GM12878 (cell line): ENCODE results near the gene HDGF. TPM values are rescaled to one million over a fixed set of nuclear protein-coding genes. Genes with fewer than 3 reads are reported as not detected.
A peak's percentile ranks its signal among the peaks of the same experiment; 100 is the strongest.

ENCODE experiments used
- ATAC-seq: fragments of 200-7000 bp; cut with Tn5 transposase; 3 replicates; pipeline ENCODE4 v1.9.1; 2020; ENCODE audit warnings: mild to moderate bottlenecking, moderate library complexity
- BruUV-seq: library from RNA; stranded (reverse); fragments of 400-500 nt; replicated peaks from 2 replicates; lab custom pipeline; 2021; lab: Mats Ljungman, UMichigan
- CTCF ChIA-PET: fragments of 300-600 bp; sonication (Branson Sonifier 250); formaldehyde crosslinking; extraction: SDS; loops from one replicate; lab custom pipeline; 2021; ENCODE audit warnings: inconsistent platforms; lab: Yijun Ruan, JAX
- POLR2A ChIA-PET: fragments of 350-600 bp; formaldehyde crosslinking; extraction: SDS; loops from one replicate; lab custom pipeline; 2021; ENCODE audit warnings: inconsistent platforms; lab: Charles Lee
- RAD21 ChIA-PET: fragments of 300-600 bp; sonication (Branson Sonifier 250); formaldehyde crosslinking; loops from one replicate; lab custom pipeline; 2023; ENCODE audit warnings: antibody characterized with exemption; ENCODE audit not compliant: unreplicated experiment; lab: Charles Lee
- SMC1A ChIA-PET: fragments of 300-600 bp; sonication (Branson Sonifier 250); formaldehyde crosslinking; loops from one replicate; lab custom pipeline; 2023; ENCODE audit not compliant: unreplicated experiment, uncharacterized antibody; lab: Charles Lee
- DNase-seq: peaks from one replicate; pipeline ENCODE4 v3.0.0-alpha.2; 2011; ENCODE audit warnings: low read depth, low spot score
- FAIRE-seq: peaks from 3 replicates; lab custom pipeline; 2011; peaks lifted over from hg19 to GRCh38; lab: Jason Lieb, UNC
- H2AFZ ChIP-seq: 2 replicates; pipeline ENCODE4 v1.6.0; 2011; ENCODE audit warnings: low read depth, low read length, control low read depth; ENCODE audit not compliant: control insufficient read depth
- H3K27ac ChIP-seq: 2 replicates; pipeline ENCODE4 v1.5.1; 2011; ENCODE audit warnings: control low read depth; ENCODE audit not compliant: control insufficient read depth, insufficient read depth
- H3K27me3 ChIP-seq, 2 experiments: replicated peaks in 1 of 2; 2 replicates each; pipeline versions ENCODE4 v1.6.0 to v1.6.1; 2011; ENCODE audit warnings: low read length in 1 of 2; ENCODE audit not compliant: control insufficient read depth in 2 of 2, insufficient read depth in 2 of 2
- H3K36me3 ChIP-seq, 2 experiments: 2 replicates each; pipeline ENCODE4 v1.5.1; 2011; ENCODE audit warnings: low read length in 1 of 2; ENCODE audit not compliant: control insufficient read depth in 2 of 2, insufficient read depth in 2 of 2
- H3K4me1 ChIP-seq: 2 replicates; pipeline ENCODE4 v1.6.1; 2011; ENCODE audit warnings: mild to moderate bottlenecking, low read length, moderate library complexity, mixed read lengths; ENCODE audit not compliant: control insufficient read depth, insufficient read depth
- H3K4me2 ChIP-seq: 2 replicates; pipeline ENCODE4 v1.6.0; 2011; ENCODE audit warnings: control low read depth; ENCODE audit not compliant: control insufficient read depth, insufficient read depth
- H3K4me3 ChIP-seq: fragments of 200-600 bp; sonication (generic); 2 replicates; pipeline ENCODE4 v1.5.1; 2016
- H3K79me2 ChIP-seq: 2 replicates; pipeline ENCODE4 v1.6.0; 2011; ENCODE audit warnings: low read length; ENCODE audit not compliant: control insufficient read depth, insufficient read depth
- H3K9ac ChIP-seq: 2 replicates; pipeline ENCODE4 v1.8.0; 2011; ENCODE audit warnings: low read length, control low read depth, mixed read lengths; ENCODE audit not compliant: control insufficient read depth, insufficient read depth
- H3K9me3 ChIP-seq: replicated peaks from 3 replicates; pipeline ENCODE4 v1.5.1; 2011; ENCODE audit warnings: mild to moderate bottlenecking, low read length; ENCODE audit not compliant: control insufficient read depth, insufficient read depth
- H4K20me1 ChIP-seq: 2 replicates; pipeline ENCODE4 v1.6.0; 2011; ENCODE audit not compliant: control insufficient read depth, insufficient read depth
- E4F1 ChIP-seq: fragments of 450-650 bp; IDR thresholded peaks from 2 replicates; pipeline ENCODE4 v1.6.1; 2018; ENCODE audit warnings: borderline replicate concordance, mild to moderate bottlenecking; ENCODE audit not compliant: partially characterized antibody
- HDGF ChIP-seq: fragments of 450-650 bp; IDR thresholded peaks from 2 replicates; pipeline ENCODE4 v1.6.1; 2016; ENCODE audit warnings: antibody characterized with exemption
- SPI1 ChIP-seq: IDR thresholded peaks from 2 replicates; pipeline ENCODE4 v1.6.1; 2011; ENCODE audit warnings: low read depth, mild to moderate bottlenecking, low read length, moderate library complexity, borderline replicate concordance; ENCODE audit not compliant: insufficient read depth
- WGBS: methylation state at CpG from one replicate; pipeline ENCODE4 v1.1.6; 2016; ENCODE audit warnings: low lambda C conversion rate; ENCODE audit not compliant: insufficient replicate concordance, insufficient coverage; ENCODE audit errors: missing lambda C conversion rate; 5-methylcytosine and 5-hydroxymethylcytosine counted together
- in situ Hi-C: fragments of 300-500 bp; cut with MboI; formaldehyde crosslinking; loops from 9 replicates; pipeline ENCODE4 v1.14.3; 2018; ENCODE audit warnings: mixed read lengths
- intact Hi-C: fragments of 100-400 bp; cut with micrococcal nuclease; formaldehyde crosslinking; loops from one replicate; pipeline ENCODE4 v1.14.2; 2022; ENCODE audit not compliant: unreplicated experiment
- polyA plus RNA-seq, 11 experiments: library from polyadenylated mRNA; depleted of rRNA in 4 of 11; unstranded in 6 of 11; stranded (reverse) in 5 of 11; fragments of >200 nt; fragmentation: Nextera tagmentation in 4 of 11; fragmentation: Illumina TruSeq in 1 of 11; extraction: Ambion mirVana in 4 of 11; extraction: Trizol in 1 of 11; gene quantifications; 1 replicate in 1 of 11; 2 replicates in 10 of 11; pipeline versions ENCODE4 v1.2.1 to v1.2.3, GENCODE V29; 2011 to 2016; ENCODE audit warnings: inconsistent platforms in 2 of 11, missing spikeins in 2 of 11, low read depth in 1 of 11
- total RNA-seq, 4 experiments: library from RNA; depleted of rRNA in 3 of 4; stranded (reverse); fragments of >200 nt in 3 of 4; fragmentation: Illumina TruSeq in 1 of 4; extraction: Trizol in 1 of 4; gene quantifications; 2 replicates each; pipeline versions ENCODE4 v1.2.1 to v1.2.3, GENCODE V29; 2013 to 2021

The HDGF gene
- total and polyA plus RNA-seq, 10 of the 15 experiments (the other 5 are each of a cell fraction or from before 2014, with no cell fraction given) = 28.3 to 372 (median 209) TPM

GRCh38 chr1:156727926-156728598 lies 23.4 kb downstream of the HDGF start, which contains the start of gene METTL25B (continued):
- no peak for TF ChIP-seq E4F1

- RAD21 ChIA-PET = interaction anchor here (1.2 to 7.1 kb wide), 20 partner anchors 13 to 163 kb away, joined by 3 to 173 read pairs (median 16); partner anchors contain the start of genes CRABP2, HDGF, INSRR and MRPL24
- no peaks in the 10 kb centered on the region for H3K9me3 ChIP-seq
- H4K20me1 ChIP-seq = peaks cover 7% of the 10 kb centered on the region
- no peak overlapping the region for H2AFZ ChIP-seq
- H3K27me3 ChIP-seq = no peaks in the 10 kb centered on the region
- TF ChIP-seq SPI1 = peak; percentile 51; the same call in 1 of the 2 replicates
- TF ChIP-seq HDGF = no peak
- TF ChIP-seq, all 136 proteins: peak for 1
- Histone ChIP-seq H3K36me3 (peaks cover 12 to 23% of the 10 kb centered on the region in 2 experiments), H3K79me2 (peaks cover 73% of the 10 kb centered on the region), H3K4me1 (peaks cover 14% of the 10 kb centered on the region), H3K27ac (peak overlapping the region; percentile 91), H3K4me2 (peak overlapping the region; percentile 99), H3K4me3 (peak overlapping the region; percentile 100), H3K9ac (peak overlapping the region; percentile 98)
- in situ Hi-C loops = no loop called here
- no peak for DNase-seq
- ChIA-PET CTCF (interaction anchor here (0.6 to 11.2 kb wide), 33 partner anchors 10 to 448 kb away, joined by 3 to 433 read pairs (median 12); partner anchors contain the start of genes CRABP2, HDGF, INSRR and MRPL24), POLR2A (interaction anchor here (0.9 to 7.0 kb wide), 12 partner anchors 7 to 133 kb away, joined by 3 to 75 read pairs (median 8); partner anchors contain the start of genes HDGF, MRPL24 and PRCC), SMC1A (interaction anchor here (0.8 to 10.0 kb wide), 27 partner anchors 13 to 270 kb away, joined by 3 to 168 read pairs (median 15); partner anchors contain the start of genes CRABP2, HDGF, INSRR and MRPL24)
- no TSS peak for BruUV-seq
- 0% methylated on average over 7 of the region's 7 CpGs for WGBS
- intact Hi-C loops = loop anchor here (2.0 to 10.0 kb wide), 3 partner anchors 25 to 103 kb away; no protein-coding TSS in a partner anchor
- FAIRE-seq = no peak
- no peak for ATAC-seq
Observed at GRCh38 chr1:156727492-156727891, 24.0 kb downstream of the HDGF start.
